Measurements from ENCODE around the gene HIP1. TPM values are rescaled to one million over a fixed set of nuclear protein-coding genes. Genes with fewer than 3 reads are reported as not detected.
A peak's percentile ranks its signal among the peaks of the same experiment; 100 is the strongest.

The HIP1 gene
- total and polyA plus RNA-seq, 2 of the 13 experiments (the other 11 are each of a cell fraction or from before 2014, with no cell fraction given) = 4.5 to 6.2 TPM

GRCh38 chr7:75485979-75486643, 252.6 kb downstream of the HIP1 start, which contains the start of gene POM121C (continued):
- TF ChIP-seq ZBTB3 (CRISPR knock-in tag; IDR thresholded peaks at IDR 0.05; ENCODE audit: borderline replicate concordance, low read depth) (peak; percentile 32; the same call in 1 of the 2 replicates), HDAC1 (CRISPR knock-in tag; IDR thresholded peaks at IDR 0.05) (peak; percentile 45; the same call in 1 of the 2 replicates), NR2C2 (CRISPR knock-in tag; IDR thresholded peaks at IDR 0.05; ENCODE audit: borderline replicate concordance) (peak; percentile 58; the same call in 1 of the 2 replicates), ZNF598 (CRISPR knock-in tag; IDR thresholded peaks at IDR 0.05; ENCODE audit: borderline replicate concordance) (peak; percentile 64; the same call in 1 of the 2 replicates), UBTF (CRISPR knock-in tag; IDR thresholded peaks at IDR 0.05) (peak; percentile 85), DZIP1 (CRISPR knock-in tag; IDR thresholded peaks at IDR 0.05) (0 out of 2 replicates have a peak, but pooled peaks have one; percentile 55), POGK (CRISPR knock-in tag; conservative IDR thresholded peaks at IDR 0.05) (peak; percentile 92), ZFX (CRISPR knock-in tag; IDR thresholded peaks at IDR 0.05; ENCODE audit: low read depth) (peak; percentile 87)
- TF ChIP-seq, protein P1, sequence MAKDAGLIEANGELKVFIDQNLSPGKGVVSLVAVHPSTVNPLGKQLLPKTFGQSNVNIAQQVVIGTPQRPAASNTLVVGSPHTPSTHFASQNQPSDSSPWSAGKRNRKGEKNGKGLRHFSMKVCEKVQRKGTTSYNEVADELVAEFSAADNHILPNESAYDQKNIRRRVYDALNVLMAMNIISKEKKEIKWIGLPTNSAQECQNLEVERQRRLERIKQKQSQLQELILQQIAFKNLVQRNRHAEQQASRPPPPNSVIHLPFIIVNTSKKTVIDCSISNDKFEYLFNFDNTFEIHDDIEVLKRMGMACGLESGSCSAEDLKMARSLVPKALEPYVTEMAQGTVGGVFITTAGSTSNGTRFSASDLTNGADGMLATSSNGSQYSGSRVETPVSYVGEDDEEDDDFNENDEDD (CRISPR knock-in tag; IDR thresholded peaks at IDR 0.05; ENCODE audit: borderline replicate concordance) = peak; percentile 43; the same call in 1 of the 2 replicates
- TF ChIP-seq, protein P2, sequence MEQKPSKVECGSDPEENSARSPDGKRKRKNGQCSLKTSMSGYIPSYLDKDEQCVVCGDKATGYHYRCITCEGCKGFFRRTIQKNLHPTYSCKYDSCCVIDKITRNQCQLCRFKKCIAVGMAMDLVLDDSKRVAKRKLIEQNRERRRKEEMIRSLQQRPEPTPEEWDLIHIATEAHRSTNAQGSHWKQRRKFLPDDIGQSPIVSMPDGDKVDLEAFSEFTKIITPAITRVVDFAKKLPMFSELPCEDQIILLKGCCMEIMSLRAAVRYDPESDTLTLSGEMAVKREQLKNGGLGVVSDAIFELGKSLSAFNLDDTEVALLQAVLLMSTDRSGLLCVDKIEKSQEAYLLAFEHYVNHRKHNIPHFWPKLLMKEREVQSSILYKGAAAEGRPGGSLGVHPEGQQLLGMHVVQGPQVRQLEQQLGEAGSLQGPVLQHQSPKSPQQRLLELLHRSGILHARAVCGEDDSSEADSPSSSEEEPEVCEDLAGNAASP (CRISPR knock-in tag; IDR thresholded peaks at IDR 0.05; ENCODE audit: borderline replicate concordance) = peak; percentile 68; the same call in 1 of the 2 replicates
- TF ChIP-seq, protein P3, sequence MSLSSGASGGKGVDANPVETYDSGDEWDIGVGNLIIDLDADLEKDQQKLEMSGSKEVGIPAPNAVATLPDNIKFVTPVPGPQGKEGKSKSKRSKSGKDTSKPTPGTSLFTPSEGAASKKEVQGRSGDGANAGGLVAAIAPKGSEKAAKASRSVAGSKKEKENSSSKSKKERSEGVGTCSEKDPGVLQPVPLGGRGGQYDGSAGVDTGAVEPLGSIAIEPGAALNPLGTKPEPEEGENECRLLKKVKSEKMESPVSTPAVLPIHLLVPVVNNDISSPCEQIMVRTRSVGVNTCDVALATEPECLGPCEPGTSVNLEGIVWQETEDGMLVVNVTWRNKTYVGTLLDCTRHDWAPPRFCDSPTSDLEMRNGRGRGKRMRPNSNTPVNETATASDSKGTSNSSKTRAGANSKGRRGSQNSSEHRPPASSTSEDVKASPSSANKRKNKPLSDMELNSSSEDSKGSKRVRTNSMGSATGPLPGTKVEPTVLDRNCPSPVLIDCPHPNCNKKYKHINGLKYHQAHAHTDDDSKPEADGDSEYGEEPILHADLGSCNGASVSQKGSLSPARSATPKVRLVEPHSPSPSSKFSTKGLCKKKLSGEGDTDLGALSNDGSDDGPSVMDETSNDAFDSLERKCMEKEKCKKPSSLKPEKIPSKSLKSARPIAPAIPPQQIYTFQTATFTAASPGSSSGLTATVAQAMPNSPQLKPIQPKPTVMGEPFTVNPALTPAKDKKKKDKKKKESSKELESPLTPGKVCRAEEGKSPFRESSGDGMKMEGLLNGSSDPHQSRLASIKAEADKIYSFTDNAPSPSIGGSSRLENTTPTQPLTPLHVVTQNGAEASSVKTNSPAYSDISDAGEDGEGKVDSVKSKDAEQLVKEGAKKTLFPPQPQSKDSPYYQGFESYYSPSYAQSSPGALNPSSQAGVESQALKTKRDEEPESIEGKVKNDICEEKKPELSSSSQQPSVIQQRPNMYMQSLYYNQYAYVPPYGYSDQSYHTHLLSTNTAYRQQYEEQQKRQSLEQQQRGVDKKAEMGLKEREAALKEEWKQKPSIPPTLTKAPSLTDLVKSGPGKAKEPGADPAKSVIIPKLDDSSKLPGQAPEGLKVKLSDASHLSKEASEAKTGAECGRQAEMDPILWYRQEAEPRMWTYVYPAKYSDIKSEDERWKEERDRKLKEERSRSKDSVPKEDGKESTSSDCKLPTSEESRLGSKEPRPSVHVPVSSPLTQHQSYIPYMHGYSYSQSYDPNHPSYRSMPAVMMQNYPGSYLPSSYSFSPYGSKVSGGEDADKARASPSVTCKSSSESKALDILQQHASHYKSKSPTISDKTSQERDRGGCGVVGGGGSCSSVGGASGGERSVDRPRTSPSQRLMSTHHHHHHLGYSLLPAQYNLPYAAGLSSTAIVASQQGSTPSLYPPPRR (CRISPR knock-in tag; IDR thresholded peaks at IDR 0.05; ENCODE audit: borderline replicate concordance) = 0 out of 2 replicates have a peak, but pooled peaks have one; percentile 16

Data from HepG2 (cell line).